CD14-positive monocyte (primary cell): Measurements from ENCODE around the gene FLNA. TPM values are rescaled to one million over a fixed set of nuclear protein-coding genes. Genes with fewer than 3 reads are reported as not detected.

ENCODE experiments used
- DNase-seq, 3 donors: peaks; one replicate each; pipeline ENCODE4 v3.0.0-alpha.2; 2011 to 2022
- H2AFZ ChIP-seq: 2 replicates; pipeline ENCODE4 v1.6.0; 2012; ENCODE audit warnings: mild to moderate bottlenecking, low read depth, low read length, inconsistent platforms; ENCODE audit not compliant: insufficient read depth, poor library complexity, severe bottlenecking
- H3K27ac ChIP-seq, 2 donors: 1 replicate in 1 of 2; 2 replicates in 1 of 2; pipeline ENCODE4 v1.5.1; 2012 to 2013; ENCODE audit warnings: low read length in 2 of 2, control low read depth in 1 of 2, inconsistent platforms in 1 of 2, low read depth in 1 of 2, mild to moderate bottlenecking in 1 of 2
- H3K27me3 ChIP-seq, 2 donors: one replicate each; pipeline versions ENCODE4 v1.6.0 to v1.6.1; 2011 to 2013; ENCODE audit warnings: low read length in 2 of 2; ENCODE audit not compliant: control insufficient read depth in 2 of 2, insufficient read depth in 2 of 2
- H3K36me3 ChIP-seq, 2 donors: replicated peaks in 1 of 2; 1 replicate in 1 of 2; 2 replicates in 1 of 2; pipeline versions ENCODE4 v1.5.1 to v1.6.1; 2012 to 2013; ENCODE audit warnings: low read length in 2 of 2, control low read depth in 1 of 2, inconsistent platforms in 1 of 2, mild to moderate bottlenecking in 1 of 2; ENCODE audit not compliant: insufficient read depth in 2 of 2, control insufficient read depth in 1 of 2
- H3K4me1 ChIP-seq, 2 donors: 1 replicate in 1 of 2; 2 replicates in 1 of 2; pipeline versions ENCODE4 v1.5.1 to v1.6.1; 2012 to 2013; ENCODE audit warnings: low read length in 2 of 2, control low read depth in 1 of 2, inconsistent platforms in 1 of 2, mild to moderate bottlenecking in 1 of 2, moderate library complexity in 1 of 2; ENCODE audit not compliant: insufficient read depth in 2 of 2, control insufficient read depth in 1 of 2
- H3K4me2 ChIP-seq: replicated peaks from 2 replicates; pipeline ENCODE3; 2012; ENCODE audit warnings: low read length, moderate library complexity, mild to moderate bottlenecking; ENCODE audit not compliant: poor library complexity, severe bottlenecking; ENCODE audit errors: extremely low read depth
- H3K4me3 ChIP-seq, 3 experiments: fragments of 200-600 bp in 1 of 3; sonication (generic) in 1 of 3; replicated peaks in 1 of 3; 1 replicate in 2 of 3; 2 replicates in 1 of 3; pipeline ENCODE4 v1.5.1; 2011 to 2013; ENCODE audit warnings: low read length in 3 of 3, mild to moderate bottlenecking in 3 of 3, control low read depth in 2 of 3, low read depth in 2 of 3, inconsistent platforms in 1 of 3, moderate library complexity in 1 of 3
- H3K79me2 ChIP-seq: 2 replicates; pipeline ENCODE4 v1.6.0; 2012; ENCODE audit warnings: mild to moderate bottlenecking, control low read depth, inconsistent platforms, low read length, moderate library complexity; ENCODE audit not compliant: insufficient read depth
- H3K9ac ChIP-seq: 2 replicates; pipeline ENCODE4 v1.6.0; 2017; ENCODE audit warnings: low read length, mild to moderate bottlenecking; ENCODE audit not compliant: insufficient read depth, poor library complexity, severe bottlenecking
- H3K9me3 ChIP-seq, 2 donors: replicated peaks in 1 of 2; 1 replicate in 1 of 2; 2 replicates in 1 of 2; pipeline versions ENCODE4 v1.5.1 to v1.6.1; 2012 to 2013; ENCODE audit warnings: low read length in 2 of 2, control low read depth in 1 of 2; ENCODE audit not compliant: control insufficient read depth in 1 of 2, insufficient read depth in 1 of 2
- H4K20me1 ChIP-seq: 2 replicates; pipeline ENCODE4 v1.6.0; 2012; ENCODE audit warnings: mild to moderate bottlenecking, low read length, control low read depth, moderate library complexity; ENCODE audit not compliant: insufficient read depth
- H3K27ac Mint-ChIP-seq, 7 donors: one replicate each; pipeline ENCODE4 v1.8.0; 2020; ENCODE audit warnings: mild to moderate bottlenecking in 7 of 7, mixed read lengths in 7 of 7, moderate library complexity in 6 of 7, inconsistent platforms in 2 of 7
- H3K27me3 Mint-ChIP-seq, 3 donors: one replicate each; pipeline ENCODE4 v1.8.0; 2021 to 2022; ENCODE audit warnings: low read depth in 3 of 3, mild to moderate bottlenecking in 3 of 3, mixed read lengths in 3 of 3, moderate library complexity in 3 of 3, inconsistent platforms in 1 of 3
- H3K36me3 Mint-ChIP-seq, 2 donors: one replicate each; pipeline ENCODE4 v1.8.0; 2020; ENCODE audit warnings: mixed read lengths in 2 of 2, inconsistent platforms in 1 of 2, mild to moderate bottlenecking in 1 of 2
- H3K4me1 Mint-ChIP-seq: one replicate; pipeline ENCODE4 v1.8.0; 2020; ENCODE audit warnings: mild to moderate bottlenecking, mixed read lengths
- H3K4me3 Mint-ChIP-seq, 2 donors: one replicate each; pipeline ENCODE4 v1.8.0; 2020; ENCODE audit warnings: mild to moderate bottlenecking in 2 of 2, mixed read lengths in 2 of 2, moderate library complexity in 1 of 2
- H3K9me3 Mint-ChIP-seq, 7 donors: one replicate each; pipeline ENCODE4 v1.8.0; 2020 to 2022; ENCODE audit warnings: mixed read lengths in 7 of 7, mild to moderate bottlenecking in 6 of 7, moderate library complexity in 6 of 7, inconsistent platforms in 2 of 7
- CTCF ChIP-seq: fragments of 200-600 bp; IDR thresholded peaks from one replicate; pipeline ENCODE4 v1.8.0; 2022; ENCODE audit warnings: antibody characterized with exemption, mild to moderate bottlenecking
- WGBS: methylation state at CpG from one replicate; pipeline ENCODE4 v1.1.5; 2013; ENCODE audit warnings: missing lambda C conversion rate; ENCODE audit not compliant: insufficient coverage; 5-methylcytosine and 5-hydroxymethylcytosine counted together
- intact Hi-C, 2 donors: fragments of 100-400 bp; cut with micrococcal nuclease; formaldehyde crosslinking; loops; one replicate each; pipeline versions ENCODE4 v1.15.0 to v1.15.1; 2023
- polyA plus RNA-seq, 3 donors: library from polyadenylated mRNA; depleted of rRNA in 1 of 3; unstranded in 2 of 3; stranded (reverse) in 1 of 3; fragments of 300-500 nt in 2 of 3; fragments of >200 nt in 1 of 3; fragmentation: Illumina TruSeq in 2 of 3; gene quantifications; 1 replicate in 2 of 3; 2 replicates in 1 of 3; pipeline ENCODE4 v1.2.3, GENCODE V29; 2012 to 2021

FLNA gene
- polyA plus RNA-seq, 3 donors: 111 to 874 (median 219) TPM

GRCh38 chrX:154312116-154312515 is 62.3 kb downstream of the FLNA start:
- no peak for TF ChIP-seq CTCF
- H3K27me3 ChIP-seq: no peaks in the 10 kb centered on the region
- H3K4me3 Mint-ChIP-seq: no peak overlapping the region
- H3K27me3 Mint-ChIP-seq: peaks cover 0 to 20% (median 0%) of the 10 kb centered on the region in 3 donors
- DNase-seq: no peak
- H3K27ac ChIP-seq: no peak overlapping the region
- peaks cover 0 to 2% of the 10 kb centered on the region in 2 donors for H3K36me3 Mint-ChIP-seq
- no peak overlapping the region for H3K4me2 ChIP-seq
- no peaks in the 10 kb centered on the region for H3K9me3 ChIP-seq
- H3K36me3 ChIP-seq: no peaks in the 10 kb centered on the region
- no peaks in the 10 kb centered on the region for H3K9me3 Mint-ChIP-seq
- H3K4me1 ChIP-seq: peaks cover 21 to 27% of the 10 kb centered on the region in 2 donors
- H3K79me2 ChIP-seq: no peaks in the 10 kb centered on the region
- peak overlapping the region in 1 of 7 donors; percentile 60 for H3K27ac Mint-ChIP-seq
- H2AFZ ChIP-seq: no peak overlapping the region
- H4K20me1 ChIP-seq: no peaks in the 10 kb centered on the region
- no peak overlapping the region for H3K4me3 ChIP-seq
- no peak overlapping the region for H3K9ac ChIP-seq
- no CpG with 5 or more reads among the region's 7 CpGs for WGBS
- intact Hi-C loops: no loop called here
- H3K4me1 Mint-ChIP-seq: peaks cover 36% of the 10 kb centered on the region

DNA sequence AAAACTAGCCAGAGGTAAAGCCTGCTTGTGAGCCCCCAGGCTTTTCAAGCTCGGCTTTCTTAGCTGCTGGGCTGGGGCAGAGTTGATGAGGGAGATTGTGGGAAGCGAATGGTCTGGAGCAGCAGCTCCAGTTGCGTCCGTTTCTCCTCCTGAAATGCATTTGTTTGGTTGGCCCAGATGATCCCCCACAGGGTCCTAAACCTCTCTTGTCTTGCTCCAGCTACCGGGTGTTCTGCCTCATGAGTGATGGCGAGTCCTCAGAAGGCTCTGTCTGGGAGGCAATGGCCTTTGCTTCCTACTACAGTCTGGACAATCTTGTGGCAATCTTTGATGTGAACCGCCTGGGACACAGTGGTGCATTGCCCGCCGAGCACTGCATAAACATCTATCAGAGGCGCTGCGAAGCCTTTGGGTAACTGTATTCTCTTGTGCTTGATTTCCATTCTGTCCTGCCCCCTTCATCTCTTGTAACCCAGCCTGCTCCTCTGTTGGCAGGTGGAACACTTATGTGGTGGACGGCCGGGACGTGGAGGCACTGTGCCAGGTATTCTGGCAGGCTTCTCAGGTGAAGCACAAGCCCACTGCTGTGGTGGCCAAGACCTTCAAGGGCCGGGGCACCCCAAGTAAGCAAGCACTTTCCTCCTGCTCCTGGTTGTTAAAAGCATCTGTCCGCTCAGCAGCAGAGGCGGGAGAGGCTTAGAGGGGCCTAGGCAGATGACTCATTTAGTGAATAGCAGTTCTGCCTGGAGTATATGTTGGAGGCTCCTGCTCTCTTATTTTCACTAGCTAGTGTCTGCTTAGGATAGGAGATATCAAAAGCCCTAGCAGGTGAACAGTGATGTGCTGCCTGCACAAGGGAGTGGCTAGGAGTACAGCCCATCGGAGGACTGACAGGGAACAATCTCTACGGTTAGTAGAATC is 63.6 kb downstream of the FLNA start:
- H2AFZ ChIP-seq: no peak overlapping the region
- H3K9ac ChIP-seq: no peak overlapping the region
- peak overlapping the region; percentile 16 to 60 for H3K27ac ChIP-seq
- no peak overlapping the region for H3K4me2 ChIP-seq
- Mint-ChIP-seq H3K4me3 (no peak overlapping the region), H3K9me3 (no peaks in the 10 kb centered on the region), H3K36me3 (peaks cover 0 to 2% of the 10 kb centered on the region in 2 donors), H3K27ac (peak overlapping the region in 6 of 7 donors; percentile 27 to 88 (median 76)), H3K27me3 (peaks cover 0 to 18% (median 0%) of the 10 kb centered on the region in 3 donors), H3K4me1 (peaks cover 41% of the 10 kb centered on the region)
- H3K4me1 ChIP-seq: peaks cover 27 to 32% of the 10 kb centered on the region in 2 donors
- TF ChIP-seq CTCF: no peak
- H3K27me3 ChIP-seq: no peaks in the 10 kb centered on the region
- H3K79me2 ChIP-seq: no peaks in the 10 kb centered on the region
- H3K9me3 ChIP-seq: no peaks in the 10 kb centered on the region
- H3K36me3 ChIP-seq: no peaks in the 10 kb centered on the region
- intact Hi-C loops: no loop called here
- DNase-seq: no peak
- 100% methylated on average over 7 of the region's 19 CpGs for WGBS
- no peaks in the 10 kb centered on the region for H4K20me1 ChIP-seq
- no peak overlapping the region for H3K4me3 ChIP-seq
